Measurements from ENCODE around the gene TRIM4.

DNA sequence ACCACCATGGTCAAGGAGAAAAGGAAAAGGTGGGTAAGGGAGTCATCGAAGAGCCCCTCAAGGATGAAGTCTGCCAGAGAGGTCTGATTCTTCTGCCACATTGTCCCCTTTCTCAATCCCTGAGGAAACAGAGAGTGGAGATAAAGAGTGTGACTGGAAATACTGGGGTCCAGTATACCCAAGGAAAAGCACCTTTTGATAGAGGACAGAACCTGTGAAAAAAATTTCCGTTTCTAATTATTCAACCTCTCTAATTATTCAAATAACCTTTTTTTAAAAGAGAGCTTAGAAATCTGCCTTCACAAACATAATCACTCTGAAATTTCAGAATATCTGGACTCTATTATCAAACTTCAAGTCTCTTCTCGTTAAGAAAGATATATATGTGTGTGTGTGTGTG lies 42.4 kb downstream of the TRIM4 start, which contains the start of gene OR2AE1:
- no peak for TF ChIP-seq EZH2 (IDR thresholded peaks at IDR 0.05; ENCODE audit: insufficient read depth, poor library complexity, severe bottlenecking)
- no peak for TF ChIP-seq EZH2phosphoT487 (IDR thresholded peaks at IDR 0.05; ENCODE audit: insufficient read depth, low read depth)
